Stimulated activated CD8-positive, alpha-beta memory T cell treated with anti-CD3 and anti-CD28 coated beads, Interleukin-7, amount 100 ng/mL, for 48 hours (primary cell): ENCODE results near the gene SHOC2.

Experiments used
- DNase-seq, 2 donors: peaks; one replicate each; pipeline ENCODE4 v3.0.0-alpha.2; 2020; ENCODE audit warnings: low read depth in 1 of 2; ENCODE audit errors: extremely low read depth in 1 of 2

Gene SHOC2

DNA sequence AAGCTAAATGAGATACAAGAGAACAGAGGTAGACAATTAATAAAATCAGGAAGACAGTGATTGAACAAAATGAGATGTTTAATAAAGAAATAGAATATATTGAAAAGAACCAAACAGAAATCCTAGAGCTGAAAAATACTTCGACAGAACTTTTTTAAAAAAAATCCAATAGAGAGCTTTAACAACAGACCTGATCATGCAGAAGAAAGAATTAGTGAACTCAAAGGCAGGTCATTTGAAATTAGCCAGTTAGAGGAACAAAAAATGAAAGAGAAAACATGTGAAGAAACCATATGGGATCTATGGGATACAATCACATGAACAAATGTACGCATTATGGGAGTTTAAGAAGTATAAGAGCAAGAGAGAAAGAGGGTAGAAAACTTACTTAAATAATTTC is 120.1 kb downstream of the SHOC2 start:
- DNase-seq: no peak

DNA sequence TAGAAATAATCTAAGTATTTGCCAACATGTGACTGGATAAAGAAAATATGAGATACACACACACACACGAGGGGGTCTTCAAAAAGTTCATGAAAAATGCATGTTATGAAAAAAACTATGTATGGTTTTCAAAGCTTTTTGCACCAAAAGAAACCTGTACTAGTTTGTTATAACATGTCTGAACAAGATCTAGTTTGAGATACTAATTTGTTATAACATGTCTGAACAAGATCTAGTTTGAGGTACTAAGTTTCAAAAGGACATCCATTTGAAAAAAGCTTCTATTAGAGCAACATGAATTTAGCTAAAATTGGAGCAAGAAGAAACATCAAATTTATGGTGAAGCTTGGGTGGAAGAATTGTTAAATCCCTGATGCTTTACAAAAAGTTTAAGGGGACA is 137.6 kb downstream of the SHOC2 start:
- DNase-seq: no peak
